H9 (cell line): ENCODE results near the gene PFKFB2. TPM values are rescaled to one million over a fixed set of nuclear protein-coding genes. Genes with fewer than 3 reads are reported as not detected.
A peak's percentile ranks its signal among the peaks of the same experiment; 100 is the strongest.

Experiments used
- DNase-seq: peaks from one replicate; pipeline ENCODE4 v3.0.0-alpha.2; 2017
- H2AFZ ChIP-seq: one replicate; pipeline ENCODE4 v1.6.1; 2013; ENCODE audit warnings: mild to moderate bottlenecking, low read length, control low read depth, moderate library complexity
- H2AK5ac ChIP-seq: 2 replicates; pipeline ENCODE4 v1.6.1; 2013; ENCODE audit warnings: low read length, control low read depth, mixed read lengths; ENCODE audit not compliant: insufficient read length
- H2BK120ac ChIP-seq: one replicate; pipeline ENCODE4 v1.6.1; 2013; ENCODE audit warnings: low read depth, mild to moderate bottlenecking, low read length, control low read depth, inconsistent platforms; ENCODE audit not compliant: poor library complexity, severe bottlenecking
- H2BK12ac ChIP-seq: 2 replicates; pipeline ENCODE4 v1.6.1; 2013; ENCODE audit warnings: low read length, control low read depth, mixed read lengths, low read depth; ENCODE audit not compliant: insufficient read length
- H2BK15ac ChIP-seq: 2 replicates; pipeline ENCODE4 v1.6.1; 2013; ENCODE audit warnings: low read depth, low read length, control low read depth
- H2BK20ac ChIP-seq: one replicate; pipeline ENCODE4 v1.6.1; 2013; ENCODE audit warnings: low read depth, mild to moderate bottlenecking, low read length, control low read depth, inconsistent platforms; ENCODE audit not compliant: poor library complexity, severe bottlenecking
- H2BK5ac ChIP-seq: 2 replicates; pipeline ENCODE4 v1.6.1; 2013; ENCODE audit warnings: low read length, control low read depth, mixed read lengths; ENCODE audit not compliant: insufficient read length
- H3K14ac ChIP-seq: 2 replicates; pipeline ENCODE4 v1.6.1; 2013; ENCODE audit warnings: low read length, control low read depth; ENCODE audit not compliant: insufficient read depth
- H3K18ac ChIP-seq: 2 replicates; pipeline ENCODE4 v1.6.1; 2013; ENCODE audit warnings: low read depth, mild to moderate bottlenecking, mixed read lengths, low read length, control low read depth; ENCODE audit not compliant: insufficient read length
- H3K23ac ChIP-seq: 2 replicates; pipeline ENCODE4 v1.6.1; 2013; ENCODE audit warnings: low read length, control low read depth, mixed read lengths, low read depth; ENCODE audit not compliant: insufficient read length
- H3K23me2 ChIP-seq: 2 replicates; pipeline ENCODE4 v1.6.1; 2013; ENCODE audit warnings: low read depth, mild to moderate bottlenecking, mixed read lengths, low read length, control low read depth; ENCODE audit not compliant: insufficient read length, poor library complexity, severe bottlenecking
- H3K27ac ChIP-seq: 2 replicates; pipeline ENCODE4 v1.5.1; 2013; ENCODE audit warnings: low read length, control low read depth, mixed read lengths, low read depth; ENCODE audit not compliant: insufficient read length
- H3K27me3 ChIP-seq: 2 replicates; pipeline ENCODE4 v1.6.1; 2013; ENCODE audit warnings: low read length, control low read depth, inconsistent platforms; ENCODE audit not compliant: insufficient read depth
- H3K4ac ChIP-seq: 2 replicates; pipeline ENCODE4 v1.6.1; 2013; ENCODE audit warnings: low read depth, mild to moderate bottlenecking, control low read depth, inconsistent platforms, low read length, moderate library complexity
- H3K4me1 ChIP-seq: 2 replicates; pipeline ENCODE4 v1.6.1; 2013; ENCODE audit warnings: low read length, control low read depth, inconsistent platforms; ENCODE audit not compliant: insufficient read depth
- H3K4me2 ChIP-seq: 2 replicates; pipeline ENCODE4 v1.6.1; 2013; ENCODE audit warnings: low read length, control low read depth, mixed read lengths; ENCODE audit not compliant: insufficient read length, insufficient read depth
- H3K56ac ChIP-seq: 2 replicates; pipeline ENCODE4 v1.6.1; 2013; ENCODE audit warnings: low read depth, mild to moderate bottlenecking, mixed read lengths, low read length, control low read depth; ENCODE audit not compliant: insufficient read length
- H3K79me1 ChIP-seq: 2 replicates; pipeline ENCODE4 v1.6.1; 2013; ENCODE audit warnings: low read depth, mild to moderate bottlenecking, moderate library complexity, low read length, control low read depth, inconsistent platforms; ENCODE audit not compliant: insufficient read depth, poor library complexity, severe bottlenecking
- H3K79me2 ChIP-seq: 2 replicates; pipeline ENCODE4 v1.6.1; 2013; ENCODE audit warnings: low read length, control low read depth, inconsistent platforms; ENCODE audit not compliant: insufficient read depth
- H3K9ac ChIP-seq: 2 replicates; pipeline ENCODE4 v1.6.1; 2013; ENCODE audit warnings: low read length, control low read depth, mixed read lengths; ENCODE audit not compliant: insufficient read length; ENCODE audit errors: extremely low read depth
- H3K9me3 ChIP-seq: one replicate; pipeline ENCODE4 v1.6.1; 2013; ENCODE audit warnings: low read depth, low read length, inconsistent platforms; ENCODE audit not compliant: control insufficient read depth
- H3T11ph ChIP-seq: one replicate; pipeline ENCODE4 v1.6.1; 2013; ENCODE audit warnings: mild to moderate bottlenecking, low read length, control low read depth, inconsistent platforms
- H4K20me1 ChIP-seq: one replicate; pipeline ENCODE4 v1.6.1; 2013; ENCODE audit not compliant: control insufficient read depth, insufficient read length, insufficient read depth
- H4K5ac ChIP-seq: 2 replicates; pipeline ENCODE4 v1.6.1; 2013; ENCODE audit warnings: low read depth, mild to moderate bottlenecking, mixed read lengths, low read length, control low read depth; ENCODE audit not compliant: insufficient read length
- H4K8ac ChIP-seq: replicated peaks from 2 replicates; pipeline ENCODE4 v1.6.1; 2013; ENCODE audit warnings: low read length, control low read depth, mixed read lengths, low read depth; ENCODE audit not compliant: insufficient read length
- H4K91ac ChIP-seq: 2 replicates; pipeline ENCODE4 v1.6.1; 2013; ENCODE audit warnings: low read depth, mild to moderate bottlenecking, moderate library complexity, mixed read lengths, low read length, control low read depth; ENCODE audit not compliant: insufficient read length
- H3K27ac Mint-ChIP-seq, 3 experiments: 2 replicates in 2 of 3; 3 replicates in 1 of 3; pipeline ENCODE4 v1.8.0; 2020 to 2021; ENCODE audit warnings: mixed read lengths in 3 of 3, mild to moderate bottlenecking in 1 of 3, moderate library complexity in 1 of 3
- H3K27me3 Mint-ChIP-seq: 2 replicates; pipeline ENCODE4 v1.8.0; 2021; ENCODE audit warnings: low read depth, mild to moderate bottlenecking, moderate library complexity, mixed read lengths
- H3K36me3 Mint-ChIP-seq, 3 experiments: 2 replicates in 2 of 3; 3 replicates in 1 of 3; pipeline ENCODE4 v1.8.0; 2020 to 2021; ENCODE audit warnings: low read depth in 3 of 3, mixed read lengths in 3 of 3; ENCODE audit not compliant: insufficient read depth in 1 of 3
- H3K4me1 Mint-ChIP-seq, 2 experiments: 2 replicates each; pipeline ENCODE4 v1.8.0; 2020; ENCODE audit warnings: mixed read lengths in 2 of 2
- H3K4me3 Mint-ChIP-seq, 2 experiments: 2 replicates in 1 of 2; 3 replicates in 1 of 2; pipeline ENCODE4 v1.8.0; 2020 to 2021; ENCODE audit warnings: mild to moderate bottlenecking in 2 of 2, mixed read lengths in 2 of 2, moderate library complexity in 1 of 2
- H3K9me3 Mint-ChIP-seq, 2 experiments: 2 replicates in 1 of 2; 3 replicates in 1 of 2; pipeline ENCODE4 v1.8.0; 2020; ENCODE audit warnings: mild to moderate bottlenecking in 2 of 2, mixed read lengths in 2 of 2, moderate library complexity in 1 of 2
- CTCF ChIP-seq: fragments of 200-600 bp; sonication (generic); conservative IDR thresholded peaks from 3 replicates; pipeline ENCODE4 v1.8.0; 2021; ENCODE audit warnings: antibody characterized with exemption, mild to moderate bottlenecking
- WGBS: extraction: QIAGEN DNeasy Blood & Tissue Kit; methylation state at CpG from one replicate; pipeline ENCODE4 v1.1.7; 2013; ENCODE audit warnings: missing lambda C conversion rate, low lambda C conversion rate, mixed read lengths; ENCODE audit not compliant: insufficient read length; ENCODE audit errors: extremely low coverage; 5-methylcytosine and 5-hydroxymethylcytosine counted together
- total RNA-seq: library from RNA; stranded (reverse); gene quantifications from 2 replicates; pipeline ENCODE4 v1.2.1, GENCODE V29; 2021

PFKFB2 gene
- total RNA-seq, 1 experiment from 2014 or later, result 14.6 TPM

- Histone ChIP-seq H2BK5ac (no peak overlapping the region), H3K27ac (no peak overlapping the region), H4K91ac (no peak overlapping the region), H2BK12ac (no peak overlapping the region), H3K18ac (no peak overlapping the region), H3K9ac (no peak overlapping the region), H2AK5ac (no peak overlapping the region), H3K56ac (no peak overlapping the region), H3K23me2 (no peaks in the 10 kb centered on the region), H4K20me1 (no peaks in the 10 kb centered on the region), H3K4me1 (no peaks in the 10 kb centered on the region; the same call in 1 of the 2 replicates), H3K27me3 (no peaks in the 10 kb centered on the region), H3K23ac (no peak overlapping the region), H4K8ac (no peak overlapping the region), H3K79me2 (no peaks in the 10 kb centered on the region), H3K14ac (no peak overlapping the region), H2AFZ (no peak overlapping the region), H3K4ac (no peak overlapping the region), H3K9me3 (no peaks in the 10 kb centered on the region), H2BK20ac (no peak overlapping the region), H3T11ph (no peak overlapping the region), H4K5ac (no peak overlapping the region), H3K79me1 (no peaks in the 10 kb centered on the region), H2BK15ac (no peak overlapping the region), H2BK120ac (no peak overlapping the region), H3K4me2 (no peak overlapping the region)
- Mint-ChIP-seq H3K27me3 (no peaks in the 10 kb centered on the region; the same call in 1 of the 2 replicates), H3K4me3 (no peak overlapping the region), H3K36me3 (no peaks in the 10 kb centered on the region), H3K9me3 (no peaks in the 10 kb centered on the region), H3K27ac (no peak overlapping the region), H3K4me1 (peaks cover 12 to 17% of the 10 kb centered on the region in 2 experiments)
- TF ChIP-seq CTCF, result peak; percentile 74
- WGBS, result no CpG with 5 or more reads among the region's 8 CpGs
- peak; percentile 75 for DNase-seq
Observed at GRCh38 chr1:207084701-207085180, 31.7 kb downstream of the PFKFB2 start.
